ENCODE results near the gene CCNK. TPM values are rescaled to one million over a fixed set of nuclear protein-coding genes. Genes with fewer than 3 reads are reported as not detected.

CCNK gene
- total and polyA plus RNA-seq, 2 of the 13 experiments (the other 11 are each of a cell fraction or from before 2014, with no cell fraction given), result 4.9 to 9.7 TPM

- TF ChIP-seq AKAP8 (CRISPR knock-in tag; IDR thresholded peaks at IDR 0.05), result no peak
- no peak for TF ChIP-seq ZNF547 (CRISPR knock-in tag; IDR thresholded peaks at IDR 0.05)
- TF ChIP-seq ZNF468 (CRISPR knock-in tag; IDR thresholded peaks at IDR 0.05), result no peak
- TF ChIP-seq ZNF337 (CRISPR knock-in tag; IDR thresholded peaks at IDR 0.05; ENCODE audit: borderline replicate concordance, low read depth), result no peak
- no peak for TF ChIP-seq ZNF704 (CRISPR knock-in tag; IDR thresholded peaks at IDR 0.05; ENCODE audit: borderline replicate concordance)
- TF ChIP-seq ZNF101 (CRISPR knock-in tag; IDR thresholded peaks at IDR 0.05; ENCODE audit: borderline replicate concordance, low read depth), result no peak
- no peak for TF ChIP-seq ESRRA (CRISPR knock-in tag; IDR thresholded peaks at IDR 0.05; ENCODE audit: low read depth)
- TF ChIP-seq KMT2B (CRISPR knock-in tag; IDR thresholded peaks at IDR 0.05), result no peak
- no peak for TF ChIP-seq SKI (IDR thresholded peaks at IDR 0.05; ENCODE audit: partially characterized antibody)
- TF ChIP-seq EHMT2 (IDR thresholded peaks at IDR 0.05; ENCODE audit: borderline replicate concordance, low read depth, low read length), result no peak
- TF ChIP-seq TOE1 (CRISPR knock-in tag; IDR thresholded peaks at IDR 0.05), result no peak
- no peak for TF ChIP-seq FOXK1 (CRISPR knock-in tag; IDR thresholded peaks at IDR 0.05; ENCODE audit: borderline replicate concordance, low read depth)
- TF ChIP-seq ATF3 (CRISPR knock-in tag; IDR thresholded peaks at IDR 0.05), result no peak
- peak in 1 of 2 experiments; percentile 6; a peak in 1 of 4 replicates for TF ChIP-seq NR2F1 (CRISPR knock-in tag; IDR thresholded peaks at IDR 0.05)
- TF ChIP-seq CBX1 (IDR thresholded peaks at IDR 0.05; ENCODE audit: low read depth), result no peak
- TF ChIP-seq TBX3 (IDR thresholded peaks at IDR 0.05; ENCODE audit: borderline replicate concordance), result no peak
- TF ChIP-seq ZNF446 (CRISPR knock-in tag; IDR thresholded peaks at IDR 0.05), result no peak
- no peak for TF ChIP-seq ZNF710 (CRISPR knock-in tag; IDR thresholded peaks at IDR 0.05; ENCODE audit: borderline replicate concordance)
- TF ChIP-seq HDAC2 (CRISPR knock-in tag; IDR thresholded peaks at IDR 0.05), result no peak
- TF ChIP-seq TBP (CRISPR knock-in tag; IDR thresholded peaks at IDR 0.05), result 0 out of 2 replicates have a peak, but pooled peaks have one; percentile 31
- TF ChIP-seq MLLT10 (CRISPR knock-in tag; IDR thresholded peaks at IDR 0.05), result no peak
- TF ChIP-seq ZNF30 (CRISPR knock-in tag; IDR thresholded peaks at IDR 0.05), result no peak
- TF ChIP-seq NR0B2 (CRISPR knock-in tag; IDR thresholded peaks at IDR 0.05), result no peak
- peak; percentile 55; the same call in 1 of the 2 replicates for TF ChIP-seq TFAP4 (IDR thresholded peaks at IDR 0.05; ENCODE audit: borderline replicate concordance, low read depth)
- no peak for TF ChIP-seq IKZF5 (CRISPR knock-in tag; IDR thresholded peaks at IDR 0.05)
Measured at GRCh38 chr14:99556134-99556791, 75.1 kb downstream of the CCNK start (continued).

Data from HepG2 (cell line).